GM10847 (cell line): Measurements from ENCODE around the gene FAM222A.

Experiments
- POLR2A ChIP-seq: IDR thresholded peaks from 2 replicates; pipeline ENCODE4 v1.6.1; 2011; ENCODE audit not compliant: insufficient read length; ENCODE audit errors: extremely low read depth

Gene FAM222A

DNA sequence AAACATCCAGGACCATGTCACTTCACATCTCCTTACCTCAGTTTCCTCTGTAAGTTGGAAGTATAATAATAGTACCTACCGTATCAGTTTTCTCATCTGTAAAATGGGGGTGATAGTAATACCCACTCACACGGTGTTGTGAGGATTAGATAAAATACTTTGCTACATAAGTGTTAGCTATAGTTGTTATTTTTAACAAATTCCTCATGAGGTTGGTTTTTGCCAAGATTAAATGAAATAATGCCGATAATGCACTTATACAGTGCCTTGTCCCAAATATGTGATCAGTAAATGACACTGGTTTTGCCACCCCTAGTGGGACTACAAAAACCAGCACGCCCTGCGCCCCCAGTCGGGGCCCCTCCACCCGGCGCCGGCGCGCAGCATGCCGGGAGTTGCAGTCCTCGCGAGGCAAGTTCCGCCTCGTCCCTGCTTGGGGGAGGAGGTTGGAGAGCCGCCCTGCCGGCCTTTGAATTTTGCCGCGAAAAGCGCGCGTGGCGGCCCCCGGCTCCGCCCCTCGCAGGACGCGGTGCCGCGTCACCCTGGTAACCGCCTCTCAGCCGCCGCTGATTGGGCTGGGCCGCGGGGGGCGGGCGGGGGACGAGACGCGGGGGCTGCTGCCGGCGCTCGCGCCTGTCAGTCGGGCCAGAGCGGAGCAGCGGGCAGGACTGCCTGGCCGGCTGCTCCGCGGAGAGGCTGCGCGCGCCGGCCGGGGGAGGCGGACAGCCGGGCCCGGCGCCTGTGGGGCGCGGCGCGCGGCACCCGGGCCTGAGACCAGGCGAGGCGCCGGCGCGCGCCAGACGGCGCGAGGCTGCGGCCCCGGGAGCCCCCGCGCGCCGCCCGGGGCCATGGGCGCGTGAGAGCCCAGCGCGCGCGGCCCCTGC, at the start of gene FAM222A:
TSS of gene FAM222A (plus strand) at position 639 of the 884 bp plus-strand sequence. CDS start 30,322 bp downstream, outside the sequence.
- TF ChIP-seq POLR2A, result peak; percentile 39

DNA sequence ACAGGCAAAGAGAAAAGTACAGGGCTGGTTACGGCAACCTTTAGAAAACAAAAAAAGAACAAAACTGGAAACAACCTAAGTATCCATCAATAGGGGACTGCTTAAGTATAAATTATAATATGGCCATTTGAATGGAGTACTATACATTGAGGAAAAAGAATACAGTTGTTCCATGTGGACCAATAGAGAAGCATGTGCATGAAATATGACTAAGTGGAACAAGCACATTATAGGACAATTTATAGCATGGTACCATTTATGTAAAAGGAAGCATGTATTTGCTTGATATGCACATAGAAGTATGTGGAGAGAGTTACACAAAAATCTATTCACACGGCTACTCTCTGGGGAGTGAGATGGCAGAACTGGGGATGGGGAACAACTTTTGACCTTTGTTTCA, 49.2 kb upstream of the FAM222A start:
- TF ChIP-seq POLR2A, result no peak

DNA sequence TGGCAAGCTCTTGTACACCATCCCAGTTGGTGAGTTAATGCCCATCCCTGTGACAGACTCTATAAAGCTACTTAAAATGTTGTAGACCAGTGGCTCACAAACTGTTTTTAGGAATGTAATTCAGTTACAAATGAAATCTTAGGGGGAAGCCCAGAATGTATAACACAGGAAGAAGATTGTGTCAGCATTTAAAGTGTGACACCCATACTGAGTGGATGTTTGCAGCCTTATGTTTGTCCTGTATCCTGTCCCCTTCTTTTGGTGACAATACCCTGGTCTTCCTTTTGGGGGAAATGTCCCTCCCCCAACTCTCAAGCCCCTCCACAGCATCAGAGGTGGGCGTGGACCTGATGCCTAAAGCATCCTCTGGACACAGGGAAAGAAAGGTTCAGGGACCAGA, 47.6 kb upstream of the FAM222A start:
- TF ChIP-seq POLR2A, result no peak

DNA sequence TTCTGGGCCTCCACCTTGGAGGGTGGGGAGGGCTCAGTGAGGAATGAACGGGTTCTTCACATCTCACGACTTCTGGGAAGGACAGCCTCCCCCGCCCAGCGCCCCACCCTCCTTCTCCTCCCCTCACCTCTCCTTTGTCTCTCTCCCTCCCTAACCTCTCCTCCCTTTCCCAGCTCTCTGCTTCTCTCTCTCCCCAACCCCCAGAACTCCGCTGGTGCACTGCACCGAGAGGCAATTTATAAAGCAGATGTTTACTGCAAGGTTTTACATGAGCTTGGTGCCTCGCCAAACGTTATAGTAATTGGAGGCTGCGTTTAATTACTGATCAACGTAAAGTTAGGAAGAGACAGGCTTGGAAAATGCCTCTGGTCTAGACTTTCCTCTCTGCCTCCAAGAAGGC, 42.9 kb upstream of the FAM222A start:
- TF ChIP-seq POLR2A, result no peak

DNA sequence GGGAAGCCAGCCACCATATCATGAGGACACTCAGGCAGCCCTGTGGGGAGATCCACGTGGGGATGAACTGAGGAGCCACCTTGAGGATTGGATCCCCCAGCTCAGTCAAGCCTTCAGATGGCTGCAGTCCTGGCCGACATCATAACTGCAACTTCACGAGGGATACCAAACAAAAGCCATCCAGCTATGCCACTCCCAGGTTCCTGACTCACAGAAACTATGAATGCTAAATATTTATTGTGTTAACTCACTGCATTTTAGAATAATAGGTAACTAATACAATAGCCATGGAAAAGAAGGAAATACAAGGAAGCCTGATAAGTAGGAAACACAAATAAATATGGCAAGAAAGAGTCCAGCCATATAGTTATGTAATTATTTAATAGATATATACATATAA, 42.1 kb upstream of the FAM222A start:
- no peak for TF ChIP-seq POLR2A

DNA sequence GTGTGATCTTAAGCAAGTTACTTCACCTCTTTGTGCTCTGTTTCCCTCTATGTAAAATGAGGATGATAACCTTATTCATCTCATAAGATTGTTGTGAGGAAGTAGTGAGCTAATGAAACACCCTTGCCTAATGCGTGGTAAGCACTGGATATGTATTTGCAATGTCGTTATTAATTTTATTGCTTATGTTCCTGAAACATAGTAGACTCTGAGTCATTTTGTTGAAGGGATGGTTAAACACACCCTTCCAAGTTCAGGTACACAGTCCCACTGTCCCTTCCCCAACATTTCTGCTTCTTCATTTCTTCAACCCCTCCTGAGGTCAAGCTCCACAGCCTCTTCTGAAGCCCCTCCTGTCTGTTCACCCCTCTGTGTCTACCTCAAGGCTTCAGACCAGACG, 40.2 kb upstream of the FAM222A start:
- TF ChIP-seq POLR2A, result no peak

DNA sequence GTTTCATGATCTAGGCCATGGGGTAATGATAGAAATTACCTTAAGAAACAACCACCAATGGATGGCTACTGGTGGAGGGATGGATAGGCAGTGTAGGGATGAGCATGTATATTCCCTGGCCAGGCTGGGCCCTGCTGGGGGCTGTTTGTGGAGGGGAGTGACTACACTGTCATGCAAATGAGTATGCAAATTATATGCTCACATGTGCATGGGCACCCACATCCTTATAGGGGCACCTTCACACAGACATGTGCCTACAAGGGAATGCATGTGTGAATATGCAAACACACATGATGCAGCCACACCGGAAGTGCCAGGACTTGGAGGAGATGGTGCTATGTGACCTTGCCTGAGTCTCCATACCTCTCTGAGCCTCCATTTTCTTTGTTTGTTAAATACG, 39.7 kb upstream of the FAM222A start:
- TF ChIP-seq POLR2A, result no peak

DNA sequence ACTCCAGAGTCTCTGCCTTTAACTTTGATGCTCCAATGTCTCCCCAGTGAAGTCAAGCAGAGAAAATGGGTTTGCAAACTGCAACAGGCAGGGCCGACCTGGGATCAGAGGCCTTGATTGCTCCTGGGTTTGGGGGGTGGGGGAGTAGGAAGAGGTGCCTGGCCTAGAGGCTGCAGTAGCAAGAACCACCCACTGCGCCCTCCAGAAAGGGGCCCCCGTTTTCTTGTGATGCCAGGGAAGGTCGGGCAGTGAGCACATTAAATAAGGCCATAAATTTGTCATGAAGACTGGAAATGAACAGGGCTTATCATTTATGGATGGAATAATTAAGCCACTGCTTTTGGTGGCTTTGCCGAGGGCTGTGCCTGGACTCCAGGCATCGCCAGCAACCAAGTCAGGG, 38.2 kb upstream of the FAM222A start:
- TF ChIP-seq POLR2A, result no peak

DNA sequence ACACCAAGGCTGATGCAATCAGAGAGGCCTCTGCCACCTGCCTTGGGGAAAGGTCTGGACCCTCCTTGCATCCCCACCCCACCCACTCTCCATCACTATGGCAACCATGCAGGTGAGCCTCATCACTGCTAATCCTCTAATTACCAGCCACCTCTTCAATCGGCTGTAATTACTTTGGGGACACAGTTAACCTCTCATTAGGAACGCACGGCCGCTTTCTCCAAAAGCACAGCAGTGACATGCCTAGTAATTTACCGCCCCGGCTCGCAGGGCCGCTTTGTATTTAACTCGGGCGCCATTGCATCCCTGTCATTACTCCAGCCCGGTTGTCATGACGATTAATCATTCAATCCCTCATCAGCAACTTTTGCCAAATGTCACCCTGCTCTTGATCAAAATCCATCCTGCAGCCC, 36.3 kb upstream of the FAM222A start:
- TF ChIP-seq POLR2A, result no peak

DNA sequence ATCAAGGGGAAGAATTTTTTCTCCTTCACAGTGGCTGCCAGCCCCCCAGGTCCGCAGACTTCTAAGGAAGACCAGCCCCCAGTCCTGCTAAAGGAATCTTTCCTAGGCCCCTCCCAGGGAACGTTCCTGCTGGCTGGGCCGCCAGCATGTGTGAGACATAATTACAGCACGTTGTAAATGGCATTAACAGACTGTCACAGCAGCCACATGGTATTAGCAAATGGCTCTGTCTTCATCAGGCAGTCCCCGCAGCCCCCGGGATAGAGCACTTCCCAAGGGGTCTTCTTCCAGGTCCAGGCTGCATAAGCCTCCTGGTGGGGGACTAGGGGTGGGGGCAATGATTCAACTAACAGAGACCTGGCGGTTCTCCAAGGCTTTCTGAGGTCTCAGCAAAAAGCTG, 34.9 kb upstream of the FAM222A start:
- no peak for TF ChIP-seq POLR2A

DNA sequence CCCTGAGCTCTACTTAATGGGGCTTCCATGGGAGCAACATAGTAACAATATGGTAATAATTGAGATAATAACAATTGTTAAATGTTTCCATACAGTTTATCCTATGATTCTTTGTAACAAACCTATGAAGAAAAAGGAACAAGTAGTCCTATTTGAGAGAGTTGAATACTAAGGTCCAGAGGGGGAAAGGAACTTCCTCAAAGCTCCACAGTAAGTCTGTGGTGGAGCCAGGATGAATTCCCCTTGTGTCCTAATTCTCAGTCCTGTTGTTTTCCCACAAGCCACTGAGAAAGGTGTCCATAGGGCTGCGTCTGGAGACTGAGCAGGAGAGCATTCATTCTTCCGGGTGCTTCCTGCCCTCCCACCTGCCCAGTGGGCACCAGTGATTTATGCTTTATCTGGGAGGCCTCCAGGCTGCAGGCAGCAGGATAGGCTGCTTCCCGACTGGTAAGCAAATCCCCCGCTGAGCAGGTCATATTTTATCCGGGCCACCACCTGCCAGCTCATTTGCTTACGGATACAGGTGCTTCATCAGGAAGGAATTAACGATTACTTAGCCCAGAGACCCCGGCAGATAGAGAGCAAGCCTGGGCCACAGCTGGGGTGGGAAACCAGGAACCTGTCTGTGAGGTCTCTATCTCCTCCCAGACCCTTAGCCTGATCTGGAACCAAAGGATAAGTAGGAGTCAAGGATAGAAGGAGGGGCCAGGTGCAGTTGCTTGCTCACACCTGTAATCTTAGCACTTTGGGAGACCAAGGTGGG, 33.9 kb upstream of the FAM222A start:
- no peak for TF ChIP-seq POLR2A

DNA sequence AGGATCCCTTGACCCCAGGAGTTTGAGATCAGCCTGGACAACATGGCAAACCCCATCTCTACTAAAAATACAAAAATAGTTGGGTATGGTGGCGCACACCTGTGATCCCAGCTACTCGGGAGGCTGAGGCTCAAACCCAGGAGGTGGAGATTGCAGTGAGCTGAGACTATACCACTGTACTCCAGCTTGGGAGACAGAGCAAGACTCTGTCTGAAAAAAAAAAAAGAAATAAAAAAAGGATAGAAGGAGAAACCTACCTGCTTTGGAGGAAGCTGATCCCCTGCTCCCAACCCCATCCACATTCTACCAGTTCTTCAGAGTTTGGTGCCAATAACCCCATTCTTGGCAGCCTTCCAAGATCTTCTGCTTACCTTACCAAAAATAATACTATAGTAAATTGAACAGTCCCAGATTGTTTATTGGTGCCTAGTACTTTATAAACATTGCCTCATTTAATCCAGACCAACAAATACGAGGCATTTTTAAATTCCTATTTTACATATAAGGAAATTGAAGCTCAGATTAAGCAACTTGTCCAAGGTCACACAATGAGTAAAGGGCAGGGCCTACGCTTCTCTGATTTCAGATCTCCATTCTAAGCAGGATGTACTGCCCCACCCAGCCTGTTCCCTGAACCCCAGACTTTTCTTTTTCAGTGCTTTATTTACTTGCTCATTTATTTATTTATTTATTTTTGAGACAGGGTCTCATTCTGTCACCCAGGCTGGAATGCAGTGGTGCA, 33.2 kb upstream of the FAM222A start:
- no peak for TF ChIP-seq POLR2A

DNA sequence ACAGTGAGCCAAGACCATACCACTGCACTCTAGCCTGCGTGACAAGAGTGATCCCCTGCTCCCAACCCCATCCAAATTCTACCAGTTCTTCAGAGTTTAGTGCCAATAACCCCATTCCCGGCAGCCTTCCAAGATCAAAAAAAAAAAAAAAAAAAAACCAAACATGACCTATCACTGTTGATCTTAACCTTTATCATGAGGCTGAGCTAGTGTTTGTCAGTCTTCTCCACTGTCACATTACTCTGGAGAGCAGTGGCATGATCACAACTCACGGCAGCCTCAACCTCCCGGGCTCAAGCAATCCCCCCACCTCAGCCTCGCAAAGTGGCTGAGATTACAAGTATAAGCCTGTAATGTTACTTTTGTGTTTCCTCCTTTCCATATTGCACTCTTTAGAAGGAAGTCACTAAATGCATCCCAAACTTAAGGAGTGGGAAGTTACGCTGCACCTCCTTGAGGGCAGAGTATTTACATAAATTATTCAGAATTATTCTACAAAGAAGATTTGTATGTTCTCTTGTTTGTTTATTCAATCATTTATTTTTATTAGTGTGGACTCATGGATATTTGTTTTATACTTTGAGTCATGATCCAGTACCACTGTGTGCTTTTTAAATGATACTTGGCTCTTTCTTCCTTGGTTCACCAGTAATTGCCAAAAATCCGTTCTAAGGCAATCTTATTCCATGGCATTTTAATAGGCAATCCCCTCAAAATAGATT, 31.5 kb upstream of the FAM222A start:
- no peak for TF ChIP-seq POLR2A

DNA sequence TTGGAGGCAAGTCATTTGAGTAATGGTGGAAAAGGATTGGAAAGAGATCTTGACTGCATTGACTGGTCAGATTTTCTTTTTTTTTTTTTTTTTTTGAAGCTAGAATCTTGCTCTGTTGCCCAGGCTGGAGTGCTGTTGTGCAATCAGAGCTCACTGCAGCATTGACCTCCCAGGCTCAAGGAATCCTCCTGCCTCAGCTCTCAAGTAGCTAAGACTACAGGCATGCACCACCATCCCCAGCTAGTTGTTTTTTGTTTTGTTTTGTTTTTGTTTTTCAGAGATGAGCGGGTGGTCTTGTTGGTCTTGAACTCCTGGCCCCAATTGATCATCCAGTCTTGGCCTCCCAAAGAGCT, 30.9 kb upstream of the FAM222A start:
- no peak for TF ChIP-seq POLR2A

DNA sequence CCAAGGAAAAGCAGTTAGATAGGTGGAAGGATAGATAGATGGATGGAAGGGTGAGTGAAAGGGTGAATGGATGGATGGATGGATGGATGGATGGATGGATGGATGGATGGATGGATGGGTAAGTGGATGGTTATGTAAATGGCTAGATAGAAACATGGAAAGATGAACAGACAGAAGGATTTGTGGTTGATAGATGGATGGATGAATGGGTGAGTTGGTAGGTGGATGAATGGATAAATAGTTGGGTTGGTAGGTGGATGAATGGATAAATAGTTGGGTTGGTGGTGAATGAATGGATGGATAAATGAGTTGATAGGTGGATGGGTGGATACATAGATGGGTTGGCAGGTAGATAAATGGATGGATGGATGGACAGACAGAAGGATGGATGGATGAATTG, 30.3 kb upstream of the FAM222A start:
- TF ChIP-seq POLR2A, result no peak
